RWPE1 (cell line): ENCODE measurements around the gene PPP1CC.

Experiments
- CTCF ChIA-PET: fragments of 350-600 bp; sonication (Branson Sonifier 250); formaldehyde crosslinking; extraction: SDS; loops from one replicate; lab custom pipeline; 2021; lab: Yijun Ruan, JAX
- POLR2A ChIA-PET: fragments of 400-600 bp; formaldehyde crosslinking; extraction: SDS; loops from one replicate; lab custom pipeline; 2020; ENCODE audit warnings: antibody characterized with exemption; ENCODE audit not compliant: low non-redundant PET; lab: Yijun Ruan, JAX
- DNase-seq: peaks from one replicate; pipeline ENCODE4 v3.0.0; 2012; ENCODE audit warnings: low spot score
- H3K27ac ChIP-seq: fragments of 450-650 bp; 2 replicates; pipeline ENCODE4 v1.5.1; 2017
- CTCF ChIP-seq: fragments of 450-650 bp; conservative IDR thresholded peaks from 2 replicates; pipeline ENCODE4 v1.5.1; 2017; ENCODE audit warnings: low read depth, mild to moderate bottlenecking

Gene PPP1CC

GRCh38 chr12:110733089-110733715, 9.5 kb downstream of the PPP1CC start:
- no peak for TF ChIP-seq CTCF
- DNase-seq: no peak
- ChIA-PET CTCF (interaction anchor here (0.6 to 0.7 kb wide), 2 partner anchors 33 to 35 kb away, joined by 3 read pairs; no protein-coding TSS in a partner anchor), POLR2A (no interaction called here)
- H3K27ac ChIP-seq: no peak overlapping the region

- no peak for DNase-seq
- POLR2A ChIA-PET: no interaction called here
- CTCF ChIA-PET: interaction anchor here (0.7 kb wide), 1 partner anchor 36 kb away, joined by 3 read pairs; no protein-coding TSS in a partner anchor
- TF ChIP-seq CTCF: no peak
- no peak overlapping the region for H3K27ac ChIP-seq
These were observed 10.1 kb downstream of the PPP1CC start for GRCh38 chr12:110732572-110732971.

GRCh38 chr12:110731479-110731878, 11.2 kb downstream of the PPP1CC start:
- no peak for DNase-seq
- no peak for TF ChIP-seq CTCF
- ChIA-PET POLR2A (no interaction called here), CTCF (interaction anchor here (0.6 kb wide), 1 partner anchor 114 kb away, joined by 3 read pairs; no protein-coding TSS in a partner anchor)
- no peak overlapping the region for H3K27ac ChIP-seq

GRCh38 chr12:110728628-110729027, 14.1 kb downstream of the PPP1CC start:
- H3K27ac ChIP-seq: no peak overlapping the region
- ChIA-PET CTCF (interaction anchor here (0.6 kb wide), 1 partner anchor 159 kb away, joined by 3 read pairs; no protein-coding TSS in a partner anchor), POLR2A (interaction anchor here (0.7 kb wide), 1 partner anchor 117 kb away, joined by 3 read pairs; no protein-coding TSS in a partner anchor)
- no peak for TF ChIP-seq CTCF
- DNase-seq: no peak

- CTCF ChIA-PET: interaction anchor here (1.1 kb wide), 1 partner anchor 277 kb away, joined by 3 read pairs; the partner anchor contains the start of gene ARPC3
- POLR2A ChIA-PET: no interaction called here
- no peak overlapping the region for H3K27ac ChIP-seq
- no peak for TF ChIP-seq CTCF
- no peak for DNase-seq
These were observed 15.9 kb downstream of the PPP1CC start for GRCh38 chr12:110726708-110727369.

GRCh38 chr12:110726028-110726427, 16.7 kb downstream of the PPP1CC start:
- no peak overlapping the region for H3K27ac ChIP-seq
- CTCF ChIA-PET: no interaction called here
- POLR2A ChIA-PET: no interaction called here
- DNase-seq: no peak
- TF ChIP-seq CTCF: no peak
